GDM1 (cell line): ENCODE data around the gene GMIP.
"Not testable (repeated sequence)": the region's sequence is repeated elsewhere in the genome, so short reads cannot be mapped to it uniquely, and the experiment has no call there.

Experiments used
- DNase-seq: peaks from one replicate; lab custom pipeline; 2025; lab: John Stamatoyannopoulos, UW

The GMIP gene

DNA sequence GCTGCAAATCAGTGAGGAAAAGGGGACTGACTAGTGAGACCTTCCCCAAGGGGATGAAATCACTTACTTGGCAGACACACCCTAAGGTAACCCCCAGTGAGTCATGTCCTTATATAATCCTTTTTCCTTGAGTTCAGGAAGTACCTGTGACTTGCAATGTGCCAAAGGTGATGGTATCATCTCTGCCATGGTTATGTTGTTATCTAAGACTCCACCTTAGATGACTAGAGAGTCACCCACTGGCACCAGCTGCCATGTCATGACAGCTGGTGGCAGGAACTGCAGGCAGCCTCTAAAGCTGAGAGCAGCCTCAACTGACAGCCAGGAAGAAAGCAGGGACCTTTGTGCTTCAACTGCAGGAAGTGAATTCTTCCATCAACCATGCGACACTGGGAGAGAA is 37.4 kb downstream of the GMIP start:
- no peak for DNase-seq

GRCh38 chr19:19602713-19603324 is 40.6 kb downstream of the GMIP start:
- DNase-seq: no peak

- DNase-seq: no peak
Measured at GRCh38 chr19:19602136-19602712, 41.2 kb downstream of the GMIP start.

DNA sequence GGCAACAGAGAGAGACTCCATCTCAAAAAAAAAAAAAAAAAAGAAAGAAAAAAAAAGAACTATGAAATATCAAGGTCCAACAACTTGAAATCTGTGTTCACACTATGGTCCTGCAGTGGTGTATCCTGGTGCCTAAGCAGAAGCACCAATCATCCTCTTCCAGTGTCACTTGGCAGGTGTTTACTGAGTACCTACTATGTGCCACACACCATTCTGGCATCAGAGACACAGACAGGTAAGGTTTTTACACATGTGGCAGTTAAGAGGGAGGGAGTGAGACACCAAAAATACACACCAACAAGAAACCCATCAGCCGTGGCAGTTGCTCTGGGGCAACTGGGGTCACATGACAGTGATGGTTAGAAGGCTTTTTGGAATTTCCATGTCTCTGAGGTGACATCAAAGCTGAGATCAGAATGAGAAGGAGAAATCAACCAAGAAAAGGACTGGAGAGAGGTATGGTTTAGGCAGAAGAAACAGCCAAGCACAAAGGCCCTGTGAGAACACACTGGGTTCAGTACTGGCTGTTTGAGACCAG is 42.6 kb downstream of the GMIP start:
- DNase-seq: no peak

DNA sequence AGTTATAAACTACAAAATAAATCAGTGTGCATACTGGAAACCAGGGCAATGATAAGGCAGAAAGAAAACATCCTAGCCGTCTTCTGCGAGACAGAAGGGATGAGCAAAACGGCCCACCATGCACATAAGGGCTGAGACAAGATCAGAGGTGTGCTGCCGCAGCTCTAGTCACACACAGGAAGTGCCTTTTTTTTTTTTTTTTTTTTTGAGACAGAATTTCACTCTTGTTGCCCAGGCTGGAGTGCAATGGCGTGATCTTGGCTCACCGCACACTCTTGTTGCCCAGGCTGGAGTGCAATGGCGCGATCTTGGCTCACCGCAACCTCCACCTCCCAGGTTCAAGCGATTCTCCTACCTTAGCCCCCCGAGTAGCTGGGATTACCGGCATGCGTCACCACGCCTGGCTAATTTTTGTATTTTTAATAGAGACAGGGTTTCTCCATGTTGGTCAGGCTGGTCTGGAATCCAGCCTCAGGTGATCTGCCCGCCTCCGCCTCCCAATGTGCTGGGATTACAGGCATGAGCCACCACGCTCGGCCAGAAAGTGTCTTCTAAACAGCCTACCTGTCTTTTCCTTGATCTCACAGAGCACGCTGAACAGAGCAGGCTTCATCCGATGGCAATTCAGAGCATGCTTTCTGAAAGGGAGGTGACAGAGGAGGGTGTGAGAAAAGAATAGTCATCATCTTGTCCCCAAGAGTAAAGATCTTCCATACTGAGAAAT is 44.6 kb downstream of the GMIP start:
- not testable (repeated sequence) for DNase-seq

DNA sequence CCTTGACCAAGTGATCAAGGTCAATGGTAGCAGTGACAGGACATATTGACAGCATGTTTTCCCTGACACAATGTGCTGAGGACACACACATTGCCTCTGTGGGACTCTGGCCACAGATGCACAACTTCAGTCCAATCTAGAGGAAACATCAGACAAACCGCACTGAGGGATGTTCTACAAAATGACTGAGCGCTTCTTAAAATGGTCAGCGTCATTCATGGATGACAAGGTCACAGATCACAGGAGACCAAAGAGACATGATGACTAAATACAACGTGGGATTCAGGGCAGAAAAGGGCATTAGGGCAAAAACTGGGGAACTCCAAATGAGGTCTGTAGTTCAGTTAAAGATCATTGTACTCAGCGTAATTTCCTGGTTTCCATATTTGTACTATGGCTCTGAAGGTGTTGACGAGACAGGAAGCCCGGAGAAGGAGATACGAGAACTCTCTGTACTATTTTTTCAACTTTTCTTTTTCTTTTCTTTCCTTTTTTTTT is 45.6 kb downstream of the GMIP start:
- DNase-seq: no peak

DNA sequence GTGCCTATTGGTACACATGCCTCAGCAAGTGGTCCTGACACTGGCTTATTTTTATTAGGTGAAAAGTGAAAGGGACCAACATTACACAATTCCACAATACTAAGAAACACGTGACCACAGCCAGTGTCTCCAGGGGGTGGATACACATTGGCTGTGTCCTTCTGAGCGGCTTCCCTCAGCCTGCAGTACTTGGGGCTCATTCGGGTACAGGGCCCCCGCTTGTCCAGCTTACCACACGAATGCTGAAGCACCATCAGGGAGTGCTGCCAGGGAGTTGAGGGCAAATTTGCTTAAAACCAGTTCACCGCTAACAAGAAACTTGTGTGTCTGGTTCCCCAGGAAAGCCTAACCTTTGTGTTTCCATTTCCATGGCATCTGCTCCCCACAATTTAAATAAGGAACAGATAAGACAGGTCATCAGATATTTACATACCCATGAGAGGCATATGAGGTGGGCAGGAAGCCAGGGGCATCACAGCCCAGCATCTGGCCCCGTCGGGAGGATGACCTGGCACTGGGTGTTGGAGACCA is 48.2 kb downstream of the GMIP start:
- DNase-seq: no peak

- DNase-seq: no peak
Measured at GRCh38 chr19:19594381-19594780, 49.1 kb downstream of the GMIP start.

DNA sequence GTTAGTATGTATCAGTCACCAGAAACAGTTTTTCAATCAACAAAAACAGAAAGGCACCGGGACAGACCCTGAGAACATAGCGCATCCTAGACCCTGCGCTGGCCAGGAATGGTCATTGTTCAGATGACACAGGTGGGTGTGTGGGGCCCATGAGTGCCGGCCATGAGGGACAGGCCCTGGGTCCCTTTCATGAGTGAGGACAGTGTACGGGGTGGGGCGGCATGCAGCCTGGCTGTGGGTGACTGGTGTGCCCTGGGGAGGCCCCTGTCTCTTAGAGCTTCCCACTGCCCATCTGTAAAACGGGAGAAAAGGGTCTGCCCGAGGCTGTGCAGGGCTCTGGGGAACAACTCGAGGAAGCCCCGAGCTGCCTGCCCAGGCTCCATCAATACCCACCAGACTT is 50.8 kb downstream of the GMIP start:
- no peak for DNase-seq

GRCh38 chr19:19591133-19591825 is 52.2 kb downstream of the GMIP start:
- DNase-seq: no peak

DNA sequence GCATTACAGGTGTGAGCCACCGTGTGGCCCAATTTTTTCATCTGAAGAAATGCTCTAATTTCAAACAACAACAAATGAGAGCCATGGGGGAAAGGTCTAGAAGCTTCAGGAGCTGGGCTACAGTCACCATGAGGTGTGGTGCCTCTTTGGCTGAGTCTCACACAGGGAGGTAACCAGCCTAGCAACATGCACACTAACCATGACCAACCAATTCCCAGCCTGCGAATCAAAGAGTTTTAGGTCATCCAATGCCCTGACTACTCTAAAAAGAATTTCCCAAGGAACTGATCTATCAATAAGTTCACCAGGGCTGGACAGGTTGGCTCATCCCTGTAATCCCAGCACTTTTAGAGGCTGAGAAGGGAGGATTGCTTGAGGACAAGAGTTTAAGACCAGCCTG is 54.9 kb downstream of the GMIP start:
- no peak for DNase-seq

DNA sequence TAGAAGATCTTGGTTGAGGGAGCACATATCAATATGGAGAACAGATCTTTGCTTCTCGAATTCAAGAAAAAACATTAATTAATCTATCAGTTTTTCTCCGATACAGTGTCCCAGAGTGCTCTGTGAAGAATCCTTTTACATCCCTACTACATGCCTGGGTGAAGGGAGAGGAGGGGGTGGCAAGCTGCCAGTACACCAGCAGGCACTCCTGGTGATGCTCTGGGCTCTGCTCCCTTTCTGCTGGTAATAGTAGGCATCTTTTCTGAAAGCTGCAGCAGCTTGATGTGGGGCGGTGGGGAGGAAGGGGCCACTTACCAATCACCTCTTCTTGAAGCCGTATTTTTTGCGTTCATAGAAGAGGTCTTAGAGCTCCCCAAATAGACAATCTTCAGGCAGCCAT is 55.7 kb downstream of the GMIP start:
- no peak for DNase-seq

DNA sequence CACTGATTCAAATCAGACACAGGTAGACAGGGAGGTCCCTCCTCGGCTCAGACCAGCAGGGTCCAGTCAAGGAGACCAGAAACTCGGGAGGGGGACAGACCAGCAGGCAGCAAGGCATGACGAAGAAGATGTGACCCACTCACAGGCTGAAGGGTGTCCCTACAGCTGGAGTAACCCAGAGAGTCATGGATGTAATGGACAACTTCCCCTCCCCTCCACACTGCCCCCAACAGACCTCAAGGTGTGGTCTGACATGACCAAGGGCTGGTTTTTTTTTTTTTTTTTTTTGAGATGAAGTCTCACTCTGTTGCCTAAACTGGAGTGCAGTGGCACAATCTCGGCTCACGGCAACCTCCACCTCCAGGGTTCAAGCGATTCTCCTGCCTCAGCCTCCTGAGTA is 59.1 kb downstream of the GMIP start:
- DNase-seq: no peak

DNA sequence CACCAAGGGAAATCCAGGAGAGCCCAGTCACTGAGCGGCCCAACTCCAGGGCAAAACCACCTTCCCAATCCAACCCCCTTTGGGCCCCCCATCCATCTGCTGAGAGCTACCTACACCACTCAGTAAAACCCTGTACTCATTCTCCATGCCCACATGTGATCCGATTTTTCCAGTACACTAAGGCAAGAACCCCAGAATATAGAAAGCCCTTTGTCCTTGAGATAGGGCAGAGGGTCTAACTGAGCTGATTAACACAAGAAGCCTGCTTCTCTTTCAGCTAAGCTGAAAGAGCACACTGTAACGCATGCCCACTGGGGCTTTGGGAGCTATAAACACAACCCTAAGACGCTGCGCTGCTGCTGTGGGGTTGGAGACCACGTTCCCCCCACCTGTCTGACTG is 61.0 kb downstream of the GMIP start:
- DNase-seq: no peak

DNA sequence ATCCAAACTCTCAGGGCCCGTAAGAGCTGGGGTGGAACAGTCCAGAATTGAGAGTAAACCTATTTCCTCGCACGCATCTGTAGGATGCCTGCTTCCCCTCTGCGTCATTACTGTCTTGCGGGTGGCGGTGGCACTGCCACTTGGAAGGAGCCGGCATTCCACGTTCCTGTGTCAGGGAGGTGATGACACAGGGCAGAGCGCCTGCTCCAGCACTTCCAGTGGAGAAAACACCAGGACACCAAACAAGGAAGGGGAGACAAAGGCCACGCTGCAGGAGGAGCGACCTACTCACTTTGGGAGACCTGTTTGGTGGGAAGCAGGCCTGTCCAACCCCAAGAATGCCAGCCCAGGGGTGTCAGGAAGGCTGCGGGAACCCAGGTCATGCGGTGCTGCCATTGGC is 62.1 kb downstream of the GMIP start:
- no peak for DNase-seq

DNA sequence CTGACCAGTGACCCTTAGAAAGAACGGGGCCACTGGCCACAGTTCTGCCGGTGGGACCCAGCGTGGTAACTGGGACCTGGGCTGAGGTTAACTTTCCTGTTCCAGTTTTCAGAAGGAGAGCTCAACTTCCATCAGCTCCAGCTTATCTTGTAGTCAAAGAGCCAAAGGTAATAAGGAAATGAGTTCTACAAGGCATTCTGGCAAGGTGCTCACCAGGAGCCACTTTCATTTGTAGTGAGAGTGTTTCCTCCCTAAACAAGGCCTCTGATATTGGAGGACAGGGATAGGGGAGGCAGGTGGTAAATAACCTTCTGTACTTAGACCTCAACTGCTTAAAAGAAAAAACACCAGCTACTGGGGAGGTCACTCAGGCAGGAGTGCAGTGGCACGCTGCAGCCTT is 63.0 kb downstream of the GMIP start:
- no peak for DNase-seq

- DNase-seq: no peak
Measured at GRCh38 chr19:19579533-19580361, 63.7 kb downstream of the GMIP start.
